HG03135 (cell line): ENCODE data around the gene KRTAP5-6.

Source experiments
- ATAC-seq: cut with Tn5 transposase; IDR thresholded peaks from one replicate; pipeline ENCODE4 v1.9.1; 2021; ENCODE audit warnings: mild to moderate bottlenecking, moderate library complexity; ENCODE audit not compliant: unreplicated experiment

KRTAP5-6 gene

DNA sequence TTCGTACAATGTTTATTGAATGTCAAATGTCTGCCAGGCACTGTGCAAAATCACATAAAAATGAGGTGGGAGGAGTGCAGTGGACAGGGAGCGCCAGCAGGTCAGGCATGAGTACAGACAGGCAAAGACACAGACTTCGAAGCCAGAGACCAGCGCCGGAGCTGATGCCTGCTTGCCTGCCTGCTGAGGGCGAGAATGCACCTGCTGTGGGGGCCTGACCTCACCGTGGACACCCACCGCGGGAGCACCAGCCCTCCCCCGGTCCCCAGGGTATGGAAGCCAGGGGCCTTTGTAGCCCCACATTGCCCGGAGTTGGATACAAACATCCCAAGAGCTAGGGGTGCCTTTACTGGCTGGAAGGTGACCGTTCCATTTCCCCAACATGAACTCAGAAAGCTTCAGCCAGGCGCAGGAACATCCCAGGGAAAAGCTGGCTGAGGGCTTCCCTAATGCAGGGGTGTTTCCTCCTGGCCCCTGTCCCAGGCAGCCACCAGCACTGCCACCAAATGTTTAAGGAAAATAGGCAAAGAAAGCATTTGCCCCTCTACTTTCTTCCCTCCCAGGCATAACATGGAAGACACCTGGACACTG lies 35.5 kb downstream of the KRTAP5-6 start:
- ATAC-seq: no peak

DNA sequence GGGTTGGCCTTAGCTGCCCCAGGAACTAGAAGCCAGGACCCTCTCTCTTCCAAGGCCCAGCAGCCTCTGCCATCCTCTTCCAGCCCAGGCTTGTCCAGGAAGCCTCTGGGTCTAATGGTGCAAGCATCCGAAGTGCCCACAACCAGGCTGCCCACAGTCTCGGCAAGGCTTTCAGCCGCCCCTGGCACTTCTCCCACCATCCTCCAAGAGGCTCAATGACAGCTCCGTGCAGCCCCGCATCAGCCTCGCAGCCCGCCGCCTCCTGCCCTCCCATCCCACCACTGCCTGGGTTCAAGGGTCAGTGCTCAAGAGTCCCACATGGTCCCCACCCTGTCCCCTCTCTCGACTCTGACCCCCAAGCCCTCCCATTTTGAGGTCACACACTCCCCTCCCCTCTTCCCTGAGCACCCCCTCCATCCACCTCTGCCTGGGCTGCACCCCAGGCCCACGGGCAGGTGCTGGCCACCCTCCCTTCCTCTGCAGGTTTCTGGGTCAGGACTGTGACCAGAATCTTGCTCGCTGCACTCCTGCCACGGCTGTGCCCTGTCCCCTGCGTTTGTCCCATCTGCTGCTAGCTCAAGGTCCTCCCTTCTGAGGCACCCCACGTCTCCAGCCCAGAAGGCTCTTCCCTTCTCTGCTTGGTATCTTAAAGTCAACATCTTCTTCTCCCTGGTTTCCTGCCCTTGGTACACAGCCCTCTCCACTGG lies 36.2 kb downstream of the KRTAP5-6 start:
- ATAC-seq: no peak

DNA sequence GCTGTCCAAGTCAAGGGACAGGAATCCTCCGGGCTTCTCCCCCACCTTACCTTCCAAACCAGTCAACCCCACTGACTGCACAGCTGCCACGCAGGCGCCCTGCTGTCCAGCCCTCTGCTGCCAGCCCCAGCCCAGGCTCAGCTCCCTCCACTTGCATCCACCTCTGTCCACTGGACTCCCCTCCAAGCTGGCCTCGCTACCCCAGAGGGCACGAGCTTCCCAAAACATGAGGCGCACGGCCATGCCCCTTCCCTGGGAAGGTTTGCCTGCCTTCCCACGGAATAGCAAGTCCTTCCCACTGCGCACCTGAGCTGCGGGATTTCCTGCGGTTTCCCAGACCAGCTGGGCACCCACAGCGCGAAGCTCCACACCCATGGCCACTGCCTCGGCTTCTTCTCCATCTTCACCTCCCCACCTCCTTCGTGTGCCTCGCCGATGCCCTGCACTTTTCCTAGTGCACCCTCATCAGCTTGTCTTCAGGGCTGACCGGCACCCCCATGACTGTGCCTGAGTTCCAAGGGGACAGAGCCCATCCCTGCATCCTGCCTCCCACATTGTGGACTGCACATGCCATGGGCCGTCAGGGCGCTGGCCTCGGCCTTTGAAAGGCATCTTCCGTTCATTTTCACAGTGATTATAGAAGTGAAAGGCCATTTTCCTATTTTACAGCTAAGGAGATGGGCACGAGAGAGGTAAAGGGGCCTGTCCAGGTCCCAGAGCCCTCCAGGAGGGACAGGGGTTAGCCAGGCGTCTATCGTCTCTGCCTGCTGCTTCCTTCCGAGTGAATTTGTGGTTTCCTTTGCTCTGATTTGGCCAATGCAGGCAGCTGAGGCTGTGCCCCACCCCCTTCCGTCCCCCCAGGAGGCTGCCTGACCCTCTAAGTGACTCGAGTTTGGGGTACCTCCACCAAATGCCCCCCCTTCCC lies 37.0 kb downstream of the KRTAP5-6 start:
- ATAC-seq: no peak

- no peak for ATAC-seq
Measured at GRCh38 chr11:1734641-1735081, 37.7 kb downstream of the KRTAP5-6 start.

DNA sequence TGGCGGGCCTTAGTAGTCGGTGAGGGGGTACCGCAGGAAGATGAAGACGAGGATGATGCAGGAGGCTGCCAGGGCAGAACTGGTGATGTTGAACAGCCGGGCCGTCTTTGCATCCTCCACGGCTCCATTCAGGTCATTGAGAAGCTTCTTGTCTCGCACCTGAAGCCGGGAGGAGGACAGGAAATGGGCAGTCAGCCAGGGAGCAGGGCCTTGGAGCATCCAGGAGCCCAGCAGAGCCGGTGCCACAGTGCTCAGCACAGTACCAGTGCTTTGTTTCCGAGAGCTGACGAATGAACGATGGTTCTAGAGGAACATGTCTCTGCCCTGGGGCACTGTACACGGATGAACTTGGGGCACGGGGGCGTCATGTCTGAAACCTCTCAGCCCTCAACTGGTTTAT lies 38.3 kb downstream of the KRTAP5-6 start:
- ATAC-seq: no peak

GRCh38 chr11:1736447-1736992 lies 39.5 kb downstream of the KRTAP5-6 start:
- no peak for ATAC-seq

- no peak for ATAC-seq
Measured at GRCh38 chr11:1737080-1737757, 40.2 kb downstream of the KRTAP5-6 start.

GRCh38 chr11:1738380-1738779 lies 41.4 kb downstream of the KRTAP5-6 start:
- no peak for ATAC-seq

DNA sequence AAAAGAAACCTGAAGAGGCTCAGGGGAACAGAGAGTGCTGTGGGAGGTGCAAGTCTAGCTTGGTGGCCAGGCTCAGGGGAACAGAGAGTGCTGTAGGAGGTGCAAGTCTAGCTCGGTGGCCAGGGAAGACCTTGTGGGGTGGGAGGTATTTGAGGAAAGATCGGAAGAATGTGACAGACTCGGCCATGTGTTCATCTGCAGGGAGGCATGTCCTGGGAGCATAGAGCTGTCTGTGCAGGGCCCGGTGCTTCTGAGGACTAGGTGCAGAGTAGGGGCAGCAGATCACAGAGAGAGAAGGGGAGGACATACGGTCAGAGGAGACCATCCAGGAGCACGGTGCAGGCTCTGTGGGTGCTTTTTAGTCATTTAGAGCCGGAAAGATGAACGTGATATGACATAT lies 42.6 kb downstream of the KRTAP5-6 start:
- no peak for ATAC-seq

GRCh38 chr11:1740786-1741530 lies 44.0 kb downstream of the KRTAP5-6 start:
- ATAC-seq: no peak

DNA sequence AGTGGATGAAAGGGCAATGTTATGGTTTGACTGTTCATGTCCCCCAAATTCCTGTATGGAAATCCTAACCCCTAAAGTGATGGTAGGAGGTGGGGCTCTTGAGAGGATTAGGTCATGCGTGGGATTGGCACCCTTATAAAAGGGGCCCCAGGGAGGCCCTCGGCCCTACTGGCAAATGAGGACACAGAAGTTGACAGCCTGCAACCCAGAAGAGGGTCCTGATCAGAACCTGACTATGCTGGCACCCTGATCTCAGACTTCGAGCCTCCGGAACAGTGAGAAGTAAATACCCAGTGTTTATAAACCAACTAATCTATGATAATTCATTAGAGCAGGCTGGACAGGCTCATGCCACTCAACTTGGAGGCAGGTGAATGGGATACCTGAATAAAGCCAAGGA lies 44.7 kb downstream of the KRTAP5-6 start:
- no peak for ATAC-seq

DNA sequence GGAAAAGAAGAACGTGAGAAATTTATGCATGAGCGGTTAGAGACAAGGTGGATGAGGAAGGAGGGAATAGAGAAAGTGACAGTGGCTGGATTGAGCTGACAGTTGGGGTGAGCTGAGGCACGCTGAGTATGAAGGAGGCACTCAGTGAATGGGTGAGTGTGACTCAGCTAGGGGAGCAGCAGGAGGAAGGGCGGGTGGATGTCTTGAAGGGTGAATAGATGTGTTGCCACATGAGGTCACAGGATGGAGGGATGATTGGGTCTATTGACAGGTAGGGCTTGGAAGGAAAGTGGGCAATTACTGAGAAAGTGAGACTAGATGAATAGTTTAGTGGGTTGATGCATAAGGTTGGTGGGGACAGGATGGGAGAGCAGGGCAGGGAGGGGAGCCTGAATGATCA lies 45.4 kb downstream of the KRTAP5-6 start:
- no peak for ATAC-seq

DNA sequence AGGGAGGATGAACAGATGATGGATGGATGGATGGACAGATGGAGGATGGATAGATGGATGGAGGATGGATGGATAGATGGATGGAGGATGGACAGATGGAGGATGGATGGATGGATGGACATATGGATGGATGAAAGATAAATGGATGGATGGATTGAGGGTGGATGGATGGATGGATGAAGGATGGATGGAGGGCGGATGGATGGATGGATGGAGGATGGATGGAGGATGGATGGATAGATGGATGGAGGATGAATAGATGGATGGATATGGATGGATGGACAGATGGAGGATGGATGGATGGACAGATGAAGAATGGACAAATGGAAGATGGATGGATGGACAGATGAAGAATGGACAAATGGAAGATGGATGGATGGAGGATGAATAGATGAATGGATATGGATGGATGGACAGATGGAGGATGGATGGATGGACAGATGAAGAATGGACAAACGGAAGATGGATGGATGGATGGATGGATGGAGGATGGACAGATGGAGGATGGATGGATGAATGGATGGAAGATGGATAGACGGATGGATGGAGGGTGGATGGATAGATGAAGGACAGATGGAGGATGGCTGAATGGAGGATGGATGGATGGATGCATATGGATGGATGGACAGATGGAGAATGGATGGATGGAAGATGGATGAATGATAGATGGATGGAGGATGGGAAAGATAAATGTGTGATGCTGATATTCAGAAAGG lies 46.0 kb downstream of the KRTAP5-6 start:
- ATAC-seq: no peak

- no peak for ATAC-seq
Measured at GRCh38 chr11:1743585-1744136, 46.7 kb downstream of the KRTAP5-6 start.

DNA sequence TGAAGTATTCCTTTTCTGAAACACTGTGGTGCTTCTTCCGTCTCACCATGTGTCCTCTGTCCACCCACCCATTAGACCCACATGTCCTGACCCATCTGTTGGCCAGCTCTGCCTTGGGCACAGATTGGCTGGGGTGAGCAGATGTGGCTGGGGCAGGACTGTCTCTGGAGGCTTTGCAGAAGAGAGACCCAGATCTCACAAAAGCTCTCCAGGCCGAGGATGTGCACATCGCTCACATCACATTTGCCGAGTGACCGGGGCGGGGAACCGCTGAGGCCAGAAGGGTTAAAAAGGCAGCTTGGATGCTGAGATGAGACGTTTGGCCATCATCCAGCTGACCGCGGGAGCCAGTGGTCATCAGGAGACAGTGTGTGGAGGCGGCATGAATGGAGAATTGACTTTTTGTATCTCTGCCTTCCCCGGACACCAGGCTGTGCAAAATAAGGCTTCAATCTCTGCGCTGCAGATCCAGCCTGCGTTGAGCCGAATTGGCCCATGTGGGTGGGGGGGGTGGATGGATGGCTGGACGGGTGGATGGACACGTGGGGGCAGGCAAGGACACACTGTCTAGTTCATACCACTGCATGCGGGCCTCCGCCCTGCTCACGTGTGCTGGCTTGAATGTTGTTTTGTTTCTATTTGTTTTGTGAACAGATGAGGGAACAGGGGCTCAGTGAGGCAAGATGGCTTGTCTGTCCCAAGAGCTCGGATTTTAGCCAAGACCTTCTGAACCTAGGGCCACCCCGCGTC lies 47.3 kb downstream of the KRTAP5-6 start:
- ATAC-seq: no peak

DNA sequence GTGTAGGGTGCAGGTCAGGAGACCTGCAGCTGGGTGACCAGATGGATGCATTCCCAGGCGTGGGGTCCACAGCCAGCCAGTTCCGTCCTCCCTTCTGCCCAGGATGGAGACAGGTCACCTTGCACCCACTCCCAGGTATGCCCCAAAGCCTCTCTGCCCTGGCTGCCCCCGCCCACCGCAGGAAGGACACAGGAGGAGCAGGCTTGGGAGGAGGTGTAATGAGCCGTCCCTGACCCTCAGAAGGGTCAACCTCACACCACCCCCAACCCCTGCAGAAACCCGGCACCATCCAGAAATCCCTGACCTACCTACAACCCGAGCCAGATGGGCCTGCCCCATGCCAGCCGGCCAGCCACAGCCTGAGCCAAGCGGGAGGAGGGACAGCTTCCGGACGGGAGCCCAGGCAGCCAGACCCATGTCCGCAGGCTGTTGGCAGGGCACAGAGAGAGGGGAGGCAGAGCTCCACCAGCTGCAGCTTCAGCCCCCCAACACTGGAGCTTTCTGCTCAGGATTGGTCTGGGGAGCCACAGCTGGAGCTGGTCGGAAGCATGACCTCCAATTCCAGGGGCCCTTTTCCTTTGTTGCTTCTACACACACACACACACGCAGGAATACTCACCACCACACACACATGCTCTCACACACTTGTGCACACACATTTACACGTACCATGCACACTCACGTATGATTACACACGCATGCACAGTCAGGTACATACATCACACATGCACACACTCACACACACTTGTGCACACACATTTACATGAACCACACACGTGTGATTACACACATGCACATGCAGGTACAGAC lies 48.1 kb downstream of the KRTAP5-6 start:
- no peak for ATAC-seq

- no peak for ATAC-seq
Measured at GRCh38 chr11:1745701-1746320, 48.8 kb downstream of the KRTAP5-6 start.
